ENCODE data around the gene MERTK.
"Not testable (repeated sequence)": the region's sequence is repeated elsewhere in the genome, so short reads cannot be mapped to it uniquely, and the experiment has no call there.

MERTK gene

GRCh38 chr2:112008910-112009485 lies 110.6 kb downstream of the MERTK start:
- DNase-seq (ENCODE audit: low spot score): no peak

DNA sequence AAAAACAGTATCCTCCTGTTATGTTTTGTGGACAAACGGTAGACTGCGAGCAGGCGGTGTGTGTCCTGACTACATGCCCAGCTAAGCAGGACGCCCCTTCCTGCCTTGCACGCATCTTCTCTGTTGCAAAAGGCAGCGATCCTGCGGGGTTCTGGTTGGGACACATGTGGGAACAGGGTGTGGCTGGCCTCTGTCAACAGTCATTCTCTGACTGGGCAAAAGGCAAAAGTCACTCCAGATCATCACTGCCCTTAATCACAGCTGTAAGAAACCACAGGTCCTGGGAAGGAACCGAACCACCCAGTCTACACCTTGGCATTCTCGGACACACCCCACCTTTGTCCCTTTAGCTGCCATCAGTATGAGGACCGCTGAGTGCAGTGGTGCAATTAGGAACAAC lies 112.3 kb downstream of the MERTK start:
- no peak for DNase-seq (ENCODE audit: low spot score)

DNA sequence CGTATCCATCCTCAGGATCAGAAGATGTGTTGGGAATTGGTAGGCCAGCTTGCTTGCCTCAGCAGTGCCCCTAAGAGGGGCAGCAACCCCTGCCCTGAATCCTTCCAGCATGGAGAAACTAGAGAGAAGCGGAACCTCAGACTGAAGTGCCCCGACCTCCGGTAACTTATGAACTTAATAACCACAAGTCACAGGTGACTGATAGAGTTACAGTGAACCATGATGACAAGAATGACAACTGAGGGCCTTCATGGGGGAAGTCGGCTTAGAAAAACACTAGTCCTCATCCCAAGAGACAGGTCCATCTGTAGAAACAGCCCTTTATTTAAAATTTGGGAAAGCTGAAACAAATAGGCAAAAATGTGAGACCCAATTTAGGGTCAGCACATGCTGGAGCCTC lies 114.1 kb downstream of the MERTK start:
- DNase-seq (ENCODE audit: low spot score): no peak

GRCh38 chr2:112018846-112019245 lies 120.4 kb downstream of the MERTK start:
- DNase-seq (ENCODE audit: low spot score): no peak

- DNase-seq (ENCODE audit: low spot score): no peak
Measured at GRCh38 chr2:112019569-112019982, 121.2 kb downstream of the MERTK start.

DNA sequence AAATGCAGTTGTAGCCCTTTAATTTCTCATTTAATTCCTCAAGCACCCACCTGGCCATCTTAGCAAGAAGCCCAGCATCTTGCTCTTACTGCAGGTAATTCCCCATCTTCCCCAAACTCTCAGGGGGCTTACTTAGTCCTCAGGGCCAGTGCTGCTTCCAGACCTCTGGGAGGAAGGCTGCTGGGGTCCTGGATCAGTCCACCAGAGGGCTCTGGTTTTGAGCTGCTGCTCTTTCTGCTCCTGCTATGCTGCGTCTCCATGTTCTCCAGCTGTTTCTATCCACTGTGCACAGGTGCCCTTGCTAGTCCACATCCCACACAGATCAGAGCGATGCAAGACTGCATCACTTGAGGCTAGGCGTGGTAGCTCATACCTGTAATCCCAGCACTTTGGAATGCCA lies 122.2 kb downstream of the MERTK start:
- no peak for DNase-seq (ENCODE audit: low spot score)

GRCh38 chr2:112021290-112021689 lies 122.9 kb downstream of the MERTK start:
- DNase-seq (ENCODE audit: low spot score): no peak

DNA sequence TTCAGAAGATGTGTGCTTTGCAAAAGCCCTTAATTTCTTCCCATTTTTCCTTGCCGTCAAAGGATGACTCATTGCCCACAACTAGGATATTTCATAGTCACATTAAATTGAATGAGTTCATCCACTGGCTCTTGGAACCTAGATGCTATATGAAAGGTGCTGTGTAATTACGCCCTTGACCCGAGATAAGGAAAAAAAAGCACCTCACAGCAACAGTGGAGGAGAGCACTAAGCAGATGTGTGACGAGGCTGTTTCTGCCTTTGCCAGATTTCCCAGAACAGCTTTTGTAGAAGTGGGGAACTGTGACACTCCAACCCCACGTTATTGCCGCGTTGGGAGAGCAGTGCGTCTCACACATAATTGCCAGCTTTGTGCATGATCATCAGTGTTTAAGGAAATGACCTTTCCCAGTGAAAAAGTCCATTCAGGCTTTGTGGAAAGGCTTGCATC lies 123.4 kb downstream of the MERTK start:
- no peak for DNase-seq (ENCODE audit: low spot score)

- DNase-seq (ENCODE audit: low spot score): no peak
Measured at GRCh38 chr2:112023707-112024106, 125.3 kb downstream of the MERTK start.

GRCh38 chr2:112024231-112024630 lies 125.8 kb downstream of the MERTK start:
- DNase-seq (ENCODE audit: low spot score): no peak

DNA sequence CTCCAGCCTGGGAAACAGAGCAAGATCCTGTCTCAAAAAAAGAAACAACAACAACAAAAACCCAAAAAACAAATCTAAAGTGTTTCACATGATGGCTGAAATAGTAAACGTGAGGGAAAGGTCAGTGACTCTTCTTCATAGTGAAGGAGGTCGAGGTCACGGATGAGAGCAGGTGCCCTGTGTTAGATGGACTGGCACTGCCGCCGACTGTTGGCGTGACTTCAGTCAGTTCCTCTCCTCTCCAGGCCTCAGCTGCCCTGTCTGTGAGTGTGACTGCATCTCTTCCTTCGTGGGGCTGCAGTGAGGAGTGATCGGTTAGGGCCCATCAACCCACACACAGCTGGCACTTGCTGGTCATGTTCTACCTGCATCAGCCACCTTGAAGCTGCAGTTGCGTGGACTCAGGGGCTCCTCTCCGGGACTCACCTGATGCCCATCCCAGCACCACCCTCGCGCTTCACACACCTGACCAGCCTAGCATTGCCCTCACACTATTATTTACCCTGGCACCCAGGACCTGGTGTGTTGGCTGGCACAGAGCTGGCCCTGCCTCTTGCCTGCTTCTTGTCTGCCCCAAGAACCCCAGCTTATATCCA lies 126.6 kb downstream of the MERTK start:
- DNase-seq (ENCODE audit: low spot score): no peak

DNA sequence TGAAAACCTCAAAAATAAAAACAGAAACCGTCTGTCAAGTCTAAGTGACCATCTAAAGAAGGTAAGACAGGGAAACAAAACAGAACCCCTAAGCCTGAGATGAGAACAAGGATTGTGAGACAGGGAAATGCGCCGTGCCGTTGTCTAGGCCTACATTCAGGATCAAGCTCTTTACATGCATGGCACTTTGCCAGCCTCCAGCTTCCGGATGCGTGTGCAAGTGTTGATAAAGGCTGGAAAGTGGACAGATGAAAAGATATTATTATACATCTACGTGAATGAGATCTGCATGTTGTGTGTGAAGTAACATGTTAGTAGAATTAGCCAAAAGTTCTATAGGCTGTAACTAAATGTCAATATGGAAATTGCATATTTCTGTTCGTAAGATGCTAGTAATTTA lies 128.1 kb downstream of the MERTK start:
- DNase-seq (ENCODE audit: low spot score): no peak

DNA sequence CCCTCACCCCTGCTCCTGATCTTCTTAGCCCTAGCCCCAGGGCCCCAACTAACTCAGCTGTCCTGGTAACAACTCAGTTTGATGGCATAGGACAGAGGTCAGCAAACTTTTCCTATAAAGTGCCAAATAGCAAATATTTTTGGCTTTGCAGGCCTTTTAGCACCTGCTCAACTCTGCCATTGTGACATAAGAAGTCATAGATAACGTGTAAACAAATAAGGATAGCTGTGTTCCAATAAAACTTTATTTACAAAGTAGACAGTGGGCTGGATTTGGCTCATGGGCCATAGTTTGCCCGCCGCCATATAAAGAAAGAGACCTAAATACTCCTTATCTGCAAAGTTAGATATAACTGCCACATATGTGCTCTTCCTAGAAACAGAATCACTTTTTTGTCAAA lies 129.4 kb downstream of the MERTK start:
- no peak for DNase-seq (ENCODE audit: low spot score)

DNA sequence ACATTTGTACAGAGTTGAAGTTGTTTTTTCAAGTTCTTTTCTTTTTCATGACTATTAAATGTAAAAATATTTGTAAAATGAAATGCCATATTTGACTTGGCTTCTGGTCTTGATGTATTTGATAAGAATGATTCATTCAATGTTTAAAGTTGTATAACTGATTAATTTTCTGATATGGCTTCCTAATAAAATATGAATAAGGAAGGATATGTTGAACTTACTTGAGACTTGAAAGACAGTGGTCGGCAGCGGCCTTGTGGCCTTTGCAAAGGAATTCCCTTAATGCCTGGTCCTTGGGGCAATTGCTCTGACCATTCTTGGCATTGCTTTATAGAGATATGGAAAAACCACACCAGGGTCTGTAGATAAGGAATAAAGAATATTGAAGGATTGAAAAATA lies 130.8 kb downstream of the MERTK start:
- no peak for DNase-seq (ENCODE audit: low spot score)

DNA sequence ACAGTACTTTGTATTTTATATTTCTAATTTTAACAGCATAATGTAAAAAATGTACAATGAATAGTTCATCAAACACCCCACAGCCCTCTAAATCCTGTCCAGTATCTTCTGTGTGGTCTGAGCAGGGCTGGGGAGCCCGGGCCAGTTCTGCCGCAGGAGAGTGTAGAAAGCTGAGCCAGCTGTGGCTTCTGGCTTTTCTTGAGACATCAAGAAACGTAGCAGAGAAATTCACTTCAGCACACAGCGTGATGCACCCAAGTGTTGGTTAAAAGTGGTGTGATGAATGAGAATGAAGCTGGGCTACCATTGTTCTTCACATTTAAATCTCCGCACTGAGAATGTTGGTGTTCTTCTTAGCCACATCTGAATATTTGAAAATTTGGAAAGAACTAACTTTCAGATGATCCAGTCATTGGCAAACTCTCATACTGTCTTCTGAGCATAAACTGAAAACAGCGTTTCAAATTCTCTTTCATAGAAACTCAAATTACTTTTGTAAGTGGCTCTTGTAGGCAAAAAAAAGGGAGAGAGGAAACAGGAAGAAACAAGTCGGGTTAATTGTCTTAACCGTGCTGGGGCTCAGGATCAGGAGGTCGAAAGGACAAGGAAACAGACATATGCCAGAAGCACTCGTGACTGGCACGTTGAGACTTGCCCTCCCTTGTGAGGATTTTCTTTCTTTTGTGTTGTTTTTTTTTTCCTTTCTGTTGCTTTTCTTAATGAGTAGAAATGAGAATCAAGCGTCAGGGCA lies 133.2 kb downstream of the MERTK start:
- DNase-seq (ENCODE audit: low spot score): no peak

DNA sequence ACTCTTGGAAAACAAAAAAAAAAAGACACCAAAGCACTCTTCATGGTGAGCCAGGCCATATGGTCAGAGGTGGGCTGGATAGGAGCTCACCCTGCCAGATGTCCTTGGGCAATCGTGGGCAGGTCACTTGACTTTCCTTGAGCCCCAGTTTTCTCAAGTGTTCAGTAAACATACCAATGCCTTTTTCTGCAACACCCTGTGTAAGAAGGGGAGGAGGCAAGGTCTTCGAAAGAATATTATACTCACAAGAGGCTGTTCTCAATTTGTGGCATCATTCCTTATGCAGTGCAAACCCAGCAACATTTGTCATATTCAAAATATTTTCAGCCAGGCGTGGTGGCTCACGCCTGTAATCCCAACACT lies 133.8 kb downstream of the MERTK start:
- no peak for DNase-seq (ENCODE audit: low spot score)

DNA sequence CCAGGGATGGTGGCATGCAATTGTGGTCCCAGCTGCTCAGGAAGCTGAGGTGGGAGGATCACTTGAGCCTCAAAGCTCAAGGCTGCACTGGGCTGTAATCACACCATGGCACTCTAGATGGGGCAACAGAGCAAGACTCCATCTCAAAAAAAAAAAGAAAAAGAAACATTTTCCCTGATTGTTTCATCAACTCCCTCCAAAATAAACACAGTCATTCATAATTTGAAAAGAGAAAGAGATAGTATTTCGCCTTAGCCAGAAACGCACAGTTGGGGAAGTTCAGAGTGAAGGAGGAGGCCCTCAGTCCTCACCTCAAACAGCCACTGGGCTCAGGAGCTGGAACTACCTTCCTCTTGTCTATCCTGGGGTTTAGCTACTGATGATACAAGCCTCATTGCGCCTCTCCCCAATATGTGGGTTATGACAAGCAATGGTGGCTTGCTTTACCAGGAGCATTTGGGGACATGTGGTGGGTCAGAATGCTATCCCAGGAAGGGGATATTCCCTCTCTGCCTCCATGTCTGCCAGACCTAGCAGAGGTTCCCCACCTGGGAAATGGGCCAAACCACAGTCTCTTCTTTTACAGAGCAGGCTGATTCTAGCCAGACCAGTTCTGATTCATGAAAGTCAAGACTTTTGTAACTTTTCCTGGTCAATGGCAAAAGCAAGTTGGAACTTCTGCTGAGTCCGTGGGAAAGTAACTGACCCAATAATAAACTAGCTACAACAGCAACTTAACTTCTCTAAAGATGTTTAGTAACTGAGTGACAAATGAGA lies 134.5 kb downstream of the MERTK start:
- no peak for DNase-seq (ENCODE audit: low spot score)

DNA sequence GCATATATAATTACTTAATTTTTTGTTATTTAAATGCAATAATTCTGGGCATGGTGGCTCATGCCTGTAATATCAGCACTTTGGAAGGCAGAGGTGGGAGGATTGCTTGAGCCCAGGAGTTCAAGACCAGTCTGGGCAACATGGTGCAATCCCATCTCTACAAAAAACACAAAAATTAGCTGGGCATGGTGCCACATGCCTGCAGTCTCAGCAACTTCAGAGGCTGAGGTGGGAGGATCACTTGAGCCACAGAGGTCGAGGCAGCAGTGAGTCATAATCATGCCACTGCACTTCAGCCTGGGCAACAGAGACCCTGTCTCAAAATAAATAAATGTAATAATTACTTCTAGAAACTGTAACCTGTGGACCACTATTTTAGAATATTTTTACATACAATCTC lies 135.2 kb downstream of the MERTK start:
- no peak for DNase-seq (ENCODE audit: low spot score)

GRCh38 chr2:112034924-112035323 lies 136.5 kb downstream of the MERTK start:
- no peak for DNase-seq (ENCODE audit: low spot score)

DNA sequence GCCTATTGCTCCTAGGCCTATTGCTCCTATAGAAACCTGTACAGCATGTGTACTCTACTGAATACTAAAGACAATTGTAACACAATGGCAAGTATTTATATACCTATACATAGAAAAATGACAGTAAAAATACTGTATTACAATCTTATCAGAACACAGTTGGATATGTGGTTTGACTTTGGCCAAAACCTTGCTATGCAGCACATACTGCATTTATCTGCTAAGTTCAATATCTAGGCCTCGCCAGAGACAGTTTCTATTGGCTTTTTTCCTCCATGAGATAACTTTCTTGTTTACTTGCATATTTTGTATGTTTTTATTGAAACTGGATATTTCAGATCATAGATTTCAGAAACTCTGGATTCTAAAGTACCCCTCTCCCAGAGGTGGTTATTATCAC lies 137.4 kb downstream of the MERTK start:
- DNase-seq (ENCODE audit: low spot score): no peak

DNA sequence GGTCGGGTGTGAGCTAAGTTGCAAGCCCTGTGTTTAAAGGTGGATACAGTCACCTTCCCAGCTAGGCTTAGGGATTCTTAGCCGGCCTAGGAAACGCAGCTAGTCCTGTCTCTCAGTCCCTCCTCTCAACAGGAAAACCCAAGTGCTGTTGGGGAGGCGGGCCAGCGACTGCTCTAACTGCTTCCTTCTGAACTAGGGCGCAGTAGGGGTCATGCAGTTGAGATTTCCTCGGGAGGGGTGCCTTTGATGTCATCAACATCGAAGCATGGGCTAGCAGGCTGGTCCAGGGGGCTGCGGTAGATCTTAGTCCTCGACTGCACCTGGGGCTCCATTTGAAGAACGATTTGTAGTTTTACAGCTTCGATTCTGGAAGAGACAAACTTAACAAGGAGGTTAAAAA lies 141.1 kb downstream of the MERTK start:
- DNase-seq (ENCODE audit: low spot score): not testable (repeated sequence)

- not testable (repeated sequence) for DNase-seq (ENCODE audit: low spot score)
Measured at GRCh38 chr2:112040066-112040465, 141.7 kb downstream of the MERTK start.

- DNase-seq (ENCODE audit: low spot score): not testable (repeated sequence)
Measured at GRCh38 chr2:112041460-112041859, 143.1 kb downstream of the MERTK start.
